GM18505 (cell line): ENCODE measurements around the gene ARVCF.

Experiments
- ATAC-seq: cut with Tn5 transposase; IDR thresholded peaks from one replicate; pipeline ENCODE4 v1.9.1; 2021; ENCODE audit not compliant: unreplicated experiment
- POLR2A ChIP-seq: IDR thresholded peaks from 4 replicates; pipeline ENCODE4 v1.6.1; 2011; ENCODE audit warnings: borderline replicate concordance; ENCODE audit not compliant: insufficient read depth, insufficient read length; ENCODE audit errors: extremely low read depth

The ARVCF gene

GRCh38 chr22:19965771-19966709, 50.6 kb downstream of the ARVCF start:
- no peak for TF ChIP-seq POLR2A
- no peak for ATAC-seq

GRCh38 chr22:19964701-19965386, 51.8 kb downstream of the ARVCF start:
- no peak for ATAC-seq
- TF ChIP-seq POLR2A: no peak

GRCh38 chr22:19963863-19964642, 52.6 kb downstream of the ARVCF start:
- ATAC-seq: no peak
- no peak for TF ChIP-seq POLR2A

- no peak for ATAC-seq
- no peak for TF ChIP-seq POLR2A
Measured at GRCh38 chr22:19962909-19963806, 53.5 kb downstream of the ARVCF start.

- no peak for TF ChIP-seq POLR2A
- ATAC-seq: no peak
Measured at GRCh38 chr22:19962246-19962908, 54.2 kb downstream of the ARVCF start.

- no peak for TF ChIP-seq POLR2A
Measured at GRCh38 chr22:19961868-19962245, 54.8 kb downstream of the ARVCF start.

GRCh38 chr22:19961201-19961580, 55.4 kb downstream of the ARVCF start:
- no peak for TF ChIP-seq POLR2A
- no peak for ATAC-seq

More at GRCh38 chr22:19961868-19962245, 54.8 kb downstream of the ARVCF start:
- ATAC-seq: no peak

- no peak for ATAC-seq
- no peak for TF ChIP-seq POLR2A
Measured at GRCh38 chr22:19960491-19961200, 56.0 kb downstream of the ARVCF start.

GRCh38 chr22:19959587-19960490, 56.8 kb downstream of the ARVCF start:
- no peak for ATAC-seq
- TF ChIP-seq POLR2A: no peak

GRCh38 chr22:19959043-19959586, 57.5 kb downstream of the ARVCF start:
- no peak for TF ChIP-seq POLR2A
- ATAC-seq: no peak
